Measurements from ENCODE around the gene CACNA1C. TPM values are rescaled to one million over a fixed set of nuclear protein-coding genes. Genes with fewer than 3 reads are reported as not detected.

CACNA1C gene
- total and polyA plus RNA-seq, 5 donors from 2014 or later = 0.02 to 0.14 (median 0.10) TPM

DNA sequence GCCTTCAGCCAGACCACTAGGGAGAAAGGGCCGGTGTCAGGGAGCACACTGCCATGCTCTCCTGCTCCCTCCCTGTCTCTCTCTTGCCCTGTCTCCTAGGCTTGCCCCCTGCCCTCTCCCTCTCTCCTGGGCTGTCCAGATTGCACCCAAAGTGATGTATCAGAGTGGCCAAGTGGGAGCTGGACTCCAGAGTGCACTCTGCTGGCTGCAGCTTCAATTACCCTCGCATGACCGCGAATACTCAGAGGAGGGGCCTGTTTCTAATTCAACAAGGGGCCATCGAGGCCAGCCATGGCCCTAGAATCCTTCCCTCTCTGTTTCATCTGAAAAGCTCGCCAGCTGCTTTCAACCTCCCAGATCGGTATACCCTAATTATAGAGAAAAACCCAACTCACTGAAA, 535.6 kb downstream of the CACNA1C start:
- Histone ChIP-seq H3K36me3 (ENCODE audit: control insufficient read depth, insufficient read depth, low read length) (no peaks in the 10 kb centered on the region), H3K27ac (ENCODE audit: insufficient read depth, low read length, poor library complexity, severe bottlenecking) (no peak overlapping the region), H3K27me3 (ENCODE audit: control insufficient read depth, insufficient read depth, low read length) (peaks cover 2% of the 10 kb centered on the region), H3K9me3 (ENCODE audit: control insufficient read depth in 2 of 2, low read length in 2 of 2) (no peaks in the 10 kb centered on the region), H3K4me3 (ENCODE audit: low read depth, low read length) (no peak overlapping the region), H3K4me1 (ENCODE audit: control insufficient read depth, insufficient read depth, low read length, poor library complexity, severe bottlenecking) (peaks cover under 1% of the 10 kb centered on the region)
- Mint-ChIP-seq H3K27ac (no peak overlapping the region), H3K27me3 (peaks cover 12% of the 10 kb centered on the region), H3K36me3 (no peaks in the 10 kb centered on the region), H3K9me3 (peaks cover 0 to 3% (median 0%) of the 10 kb centered on the region in 7 donors), H3K4me1 (no peaks in the 10 kb centered on the region), H3K4me3 (no peak overlapping the region)
- ATAC-seq (ENCODE audit: low read depth in 2 of 2) (no peak), DNase-seq (no peak)

DNA sequence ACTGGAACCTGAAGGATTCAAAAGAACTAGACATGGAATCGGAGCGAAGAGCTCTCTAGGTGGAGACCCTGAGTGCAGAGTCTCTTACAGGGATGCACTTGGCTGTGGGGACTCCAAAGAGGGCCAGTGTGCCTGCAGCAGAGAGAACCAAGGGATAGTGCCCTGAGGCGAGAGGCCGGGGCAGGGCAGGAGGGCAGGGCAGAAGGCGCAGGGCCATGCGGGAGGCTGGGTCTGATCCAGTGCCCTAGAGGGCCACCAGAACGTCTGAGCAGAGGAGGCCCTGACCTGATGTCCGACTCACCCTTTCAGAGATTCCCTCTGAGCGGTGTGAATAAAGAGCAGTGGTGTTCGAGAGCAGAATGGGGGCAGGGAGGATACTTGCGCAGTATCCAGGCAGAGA, 536.6 kb downstream of the CACNA1C start:
- Histone ChIP-seq H3K27ac (ENCODE audit: insufficient read depth, low read length, poor library complexity, severe bottlenecking) (no peak overlapping the region), H3K4me3 (ENCODE audit: low read depth, low read length) (no peak overlapping the region), H3K4me1 (ENCODE audit: control insufficient read depth, insufficient read depth, low read length, poor library complexity, severe bottlenecking) (no peaks in the 10 kb centered on the region), H3K36me3 (ENCODE audit: control insufficient read depth, insufficient read depth, low read length) (no peaks in the 10 kb centered on the region), H3K27me3 (ENCODE audit: control insufficient read depth, insufficient read depth, low read length) (peaks cover 2% of the 10 kb centered on the region), H3K9me3 (ENCODE audit: control insufficient read depth in 2 of 2, low read length in 2 of 2) (no peaks in the 10 kb centered on the region)
- DNase-seq (no peak), ATAC-seq (ENCODE audit: low read depth in 2 of 2) (no peak)
- H3K27ac Mint-ChIP-seq = no peak overlapping the region
- peaks cover 12% of the 10 kb centered on the region for H3K27me3 Mint-ChIP-seq
- H3K36me3 Mint-ChIP-seq = no peaks in the 10 kb centered on the region
- H3K4me3 Mint-ChIP-seq = no peak overlapping the region
- H3K4me1 Mint-ChIP-seq = no peaks in the 10 kb centered on the region
- peaks cover 0 to 9% (median 2%) of the 10 kb centered on the region in 7 donors for H3K9me3 Mint-ChIP-seq

DNA sequence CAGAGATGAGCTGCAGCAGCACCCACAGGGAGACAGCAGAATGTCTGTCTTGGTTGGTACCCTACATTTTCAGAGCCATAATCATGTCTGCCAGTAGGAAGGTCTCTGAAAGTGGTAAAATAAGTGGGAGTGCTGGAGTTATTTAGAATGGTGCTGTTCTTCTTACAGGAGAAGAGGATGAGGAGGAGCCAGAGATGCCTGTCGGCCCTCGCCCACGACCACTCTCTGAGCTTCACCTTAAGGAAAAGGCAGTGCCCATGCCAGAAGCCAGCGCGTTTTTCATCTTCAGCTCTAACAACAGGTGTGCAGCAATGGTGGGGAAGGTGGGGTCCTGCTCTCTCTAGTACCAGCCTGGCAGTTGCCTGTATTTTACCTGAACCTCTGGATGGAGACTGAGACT, 540.3 kb downstream of the CACNA1C start:
- DNase-seq (no peak), ATAC-seq (ENCODE audit: low read depth in 2 of 2) (no peak)
- Mint-ChIP-seq H3K36me3 (no peaks in the 10 kb centered on the region), H3K27ac (no peak overlapping the region), H3K9me3 (peaks cover 0 to 18% (median 6%) of the 10 kb centered on the region in 7 donors), H3K4me1 (no peaks in the 10 kb centered on the region), H3K27me3 (no peaks in the 10 kb centered on the region), H3K4me3 (no peak overlapping the region)
- H3K4me3 ChIP-seq (ENCODE audit: low read depth, low read length) = no peak overlapping the region
- no peaks in the 10 kb centered on the region for H3K36me3 ChIP-seq (ENCODE audit: control insufficient read depth, insufficient read depth, low read length)
- no peak overlapping the region for H3K27ac ChIP-seq (ENCODE audit: insufficient read depth, low read length, poor library complexity, severe bottlenecking)
- no peaks in the 10 kb centered on the region for H3K9me3 ChIP-seq (ENCODE audit: control insufficient read depth in 2 of 2, low read length in 2 of 2)
- no peaks in the 10 kb centered on the region for H3K27me3 ChIP-seq (ENCODE audit: control insufficient read depth, insufficient read depth, low read length)
- no peaks in the 10 kb centered on the region for H3K4me1 ChIP-seq (ENCODE audit: control insufficient read depth, insufficient read depth, low read length, poor library complexity, severe bottlenecking)

DNA sequence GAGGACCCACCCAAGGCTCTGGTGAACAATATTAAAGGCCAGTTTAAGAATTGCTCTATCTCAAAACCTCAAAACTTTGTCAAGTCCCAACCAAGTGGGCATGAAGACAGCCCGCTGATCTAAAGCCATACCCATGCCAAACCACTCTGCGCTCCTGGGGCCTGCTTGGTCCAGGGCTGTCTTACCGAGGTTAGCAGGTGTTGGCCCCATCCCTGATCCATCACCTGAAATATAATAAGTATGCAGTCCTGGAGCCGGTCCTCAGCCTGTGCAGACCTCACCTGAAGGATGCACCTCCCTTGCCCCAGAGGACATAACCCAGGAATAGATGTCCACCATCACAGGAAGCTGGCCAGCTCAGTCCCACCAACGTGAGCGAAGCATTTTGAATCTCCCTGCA, 543.7 kb downstream of the CACNA1C start:
- no peak for DNase-seq
- no peaks in the 10 kb centered on the region for H3K4me1 Mint-ChIP-seq
- no peak overlapping the region for H3K4me3 Mint-ChIP-seq
- no peaks in the 10 kb centered on the region for H3K27me3 Mint-ChIP-seq
- Histone ChIP-seq H3K4me1 (ENCODE audit: control insufficient read depth, insufficient read depth, low read length, poor library complexity, severe bottlenecking) (no peaks in the 10 kb centered on the region), H3K9me3 (ENCODE audit: control insufficient read depth in 2 of 2, low read length in 2 of 2) (no peaks in the 10 kb centered on the region), H3K27ac (ENCODE audit: insufficient read depth, low read length, poor library complexity, severe bottlenecking) (no peak overlapping the region), H3K36me3 (ENCODE audit: control insufficient read depth, insufficient read depth, low read length) (no peaks in the 10 kb centered on the region), H3K27me3 (ENCODE audit: control insufficient read depth, insufficient read depth, low read length) (no peaks in the 10 kb centered on the region), H3K4me3 (ENCODE audit: low read depth, low read length) (no peak overlapping the region)
- H3K27ac Mint-ChIP-seq = no peak overlapping the region
- no peak for ATAC-seq (ENCODE audit: low read depth in 2 of 2)
- H3K36me3 Mint-ChIP-seq = no peaks in the 10 kb centered on the region
- H3K9me3 Mint-ChIP-seq = peaks cover 0 to 18% (median 4%) of the 10 kb centered on the region in 7 donors

DNA sequence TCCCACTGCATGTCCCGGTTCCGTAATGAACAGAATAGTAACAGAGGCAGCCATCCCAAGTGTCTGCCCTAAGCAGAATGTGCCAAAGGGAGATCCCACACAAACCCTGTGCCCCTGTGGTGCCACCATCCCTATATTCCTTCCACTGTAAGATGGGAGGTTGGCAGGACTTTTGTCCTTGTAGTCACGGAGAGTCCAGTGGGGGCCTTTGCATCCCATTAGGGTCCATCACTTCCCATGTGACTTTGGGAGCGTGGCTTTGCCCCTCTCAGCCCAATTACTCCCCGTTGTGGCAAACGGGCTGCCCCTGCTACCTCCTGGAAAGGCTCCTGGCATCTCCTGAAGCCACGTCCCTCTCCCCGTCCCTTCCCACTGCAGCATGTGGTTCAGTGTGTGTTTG, 552.5 kb downstream of the CACNA1C start:
- no peak overlapping the region for H3K4me3 ChIP-seq (ENCODE audit: low read depth, low read length)
- Mint-ChIP-seq H3K9me3 (no peaks in the 10 kb centered on the region), H3K4me1 (no peaks in the 10 kb centered on the region), H3K27me3 (peaks cover 10% of the 10 kb centered on the region), H3K27ac (no peak overlapping the region), H3K36me3 (no peaks in the 10 kb centered on the region), H3K4me3 (no peak overlapping the region)
- DNase-seq (no peak), ATAC-seq (ENCODE audit: low read depth in 2 of 2) (no peak)
- H3K9me3 ChIP-seq (ENCODE audit: control insufficient read depth in 2 of 2, low read length in 2 of 2) = no peaks in the 10 kb centered on the region
- H3K27me3 ChIP-seq (ENCODE audit: control insufficient read depth, insufficient read depth, low read length) = no peaks in the 10 kb centered on the region
- no peaks in the 10 kb centered on the region for H3K4me1 ChIP-seq (ENCODE audit: control insufficient read depth, insufficient read depth, low read length, poor library complexity, severe bottlenecking)
- no peaks in the 10 kb centered on the region for H3K36me3 ChIP-seq (ENCODE audit: control insufficient read depth, insufficient read depth, low read length)
- H3K27ac ChIP-seq (ENCODE audit: insufficient read depth, low read length, poor library complexity, severe bottlenecking) = no peak overlapping the region

DNA sequence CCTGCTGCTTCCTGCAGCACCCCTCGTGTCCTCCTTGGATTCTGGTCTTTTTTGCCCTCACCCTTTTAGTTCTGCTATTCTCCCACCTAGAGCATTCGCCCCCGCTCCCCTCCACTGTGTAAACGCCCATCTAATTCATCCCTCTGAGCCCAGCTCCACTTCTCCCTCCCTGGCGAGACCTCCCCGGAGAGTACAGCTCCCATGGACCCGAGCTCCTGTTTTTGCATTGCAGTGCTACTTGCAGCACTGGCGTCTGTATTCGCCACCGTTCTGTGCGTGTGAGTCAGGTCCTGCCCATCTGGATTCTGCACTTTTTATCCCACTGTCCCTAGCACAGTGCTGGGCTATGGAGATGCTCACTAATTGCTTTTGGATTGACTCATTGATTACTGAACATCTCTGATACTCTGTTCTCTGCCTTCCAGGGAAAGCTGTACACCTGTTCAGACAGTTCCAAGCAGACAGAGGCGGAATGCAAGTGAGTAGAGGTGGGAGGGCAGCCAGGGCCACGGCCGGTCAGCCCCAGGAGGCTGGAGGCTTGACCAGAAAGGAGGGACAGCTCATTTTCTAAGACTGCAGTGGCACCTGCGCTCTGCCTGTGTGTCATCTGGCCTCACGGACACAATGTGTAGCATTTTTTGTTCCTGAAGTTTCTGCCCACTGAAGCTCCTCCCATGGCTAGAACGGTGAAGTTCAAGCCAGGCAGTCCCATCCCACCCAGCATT, 553.6 kb downstream of the CACNA1C start:
- ATAC-seq (ENCODE audit: low read depth in 2 of 2) = no peak

DNA sequence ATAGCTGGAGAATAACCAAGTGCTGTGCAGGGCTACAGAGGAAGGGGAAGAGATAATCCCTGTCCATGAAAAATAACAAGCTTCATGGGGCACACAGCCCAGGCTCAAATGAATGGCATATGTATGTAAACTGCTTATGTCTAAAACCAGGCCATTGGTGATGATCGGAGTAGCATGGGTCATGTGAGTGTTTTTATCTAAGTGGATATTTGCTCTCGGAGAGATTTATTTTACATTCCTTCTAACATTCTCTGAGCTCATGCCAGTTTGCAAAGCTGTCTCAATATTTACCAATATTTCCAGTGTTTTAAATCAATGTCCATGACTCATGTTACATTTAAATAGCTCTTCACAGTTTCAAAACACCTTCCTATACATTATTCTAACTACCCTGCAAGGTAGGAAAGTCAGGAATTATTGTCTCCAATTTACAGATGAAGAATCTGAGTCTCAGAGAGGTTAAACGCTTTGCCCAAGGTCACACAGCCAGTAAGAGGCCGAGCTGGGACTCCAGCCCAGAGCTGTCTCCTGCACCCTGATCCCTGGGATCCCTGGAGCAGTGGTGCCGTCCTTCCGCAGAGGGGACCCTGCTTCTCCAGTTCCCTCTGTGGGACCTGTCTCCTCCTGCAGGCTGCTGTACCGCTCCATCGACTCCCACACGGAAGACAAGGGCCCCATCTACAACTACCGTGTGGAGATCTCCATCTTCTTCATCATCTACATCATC, 555.3 kb downstream of the CACNA1C start:
- ATAC-seq (ENCODE audit: low read depth in 2 of 2) (no peak), DNase-seq (no peak)
- Histone ChIP-seq H3K36me3 (ENCODE audit: control insufficient read depth, insufficient read depth, low read length) (no peaks in the 10 kb centered on the region), H3K27ac (ENCODE audit: insufficient read depth, low read length, poor library complexity, severe bottlenecking) (no peak overlapping the region), H3K9me3 (ENCODE audit: control insufficient read depth in 2 of 2, low read length in 2 of 2) (no peaks in the 10 kb centered on the region), H3K4me1 (ENCODE audit: control insufficient read depth, insufficient read depth, low read length, poor library complexity, severe bottlenecking) (no peaks in the 10 kb centered on the region), H3K27me3 (ENCODE audit: control insufficient read depth, insufficient read depth, low read length) (no peaks in the 10 kb centered on the region), H3K4me3 (ENCODE audit: low read depth, low read length) (no peak overlapping the region)
- H3K9me3 Mint-ChIP-seq = no peaks in the 10 kb centered on the region
- H3K36me3 Mint-ChIP-seq = no peaks in the 10 kb centered on the region
- H3K27ac Mint-ChIP-seq = no peak overlapping the region
- H3K4me3 Mint-ChIP-seq = no peak overlapping the region
- H3K4me1 Mint-ChIP-seq = no peaks in the 10 kb centered on the region
- peaks cover 10% of the 10 kb centered on the region for H3K27me3 Mint-ChIP-seq

More for the DNA sequence above, 553.6 kb downstream of the CACNA1C start:
- Mint-ChIP-seq H3K4me1 (no peaks in the 10 kb centered on the region), H3K27me3 (peaks cover 10% of the 10 kb centered on the region), H3K36me3 (no peaks in the 10 kb centered on the region), H3K27ac (no peak overlapping the region), H3K4me3 (no peak overlapping the region), H3K9me3 (no peaks in the 10 kb centered on the region)
- no peak overlapping the region for H3K4me3 ChIP-seq (ENCODE audit: low read depth, low read length)
- no peaks in the 10 kb centered on the region for H3K36me3 ChIP-seq (ENCODE audit: control insufficient read depth, insufficient read depth, low read length)
- H3K9me3 ChIP-seq (ENCODE audit: control insufficient read depth in 2 of 2, low read length in 2 of 2) = no peaks in the 10 kb centered on the region
- DNase-seq = no peak
- no peak overlapping the region for H3K27ac ChIP-seq (ENCODE audit: insufficient read depth, low read length, poor library complexity, severe bottlenecking)
- H3K4me1 ChIP-seq (ENCODE audit: control insufficient read depth, insufficient read depth, low read length, poor library complexity, severe bottlenecking) = no peaks in the 10 kb centered on the region
- no peaks in the 10 kb centered on the region for H3K27me3 ChIP-seq (ENCODE audit: control insufficient read depth, insufficient read depth, low read length)

DNA sequence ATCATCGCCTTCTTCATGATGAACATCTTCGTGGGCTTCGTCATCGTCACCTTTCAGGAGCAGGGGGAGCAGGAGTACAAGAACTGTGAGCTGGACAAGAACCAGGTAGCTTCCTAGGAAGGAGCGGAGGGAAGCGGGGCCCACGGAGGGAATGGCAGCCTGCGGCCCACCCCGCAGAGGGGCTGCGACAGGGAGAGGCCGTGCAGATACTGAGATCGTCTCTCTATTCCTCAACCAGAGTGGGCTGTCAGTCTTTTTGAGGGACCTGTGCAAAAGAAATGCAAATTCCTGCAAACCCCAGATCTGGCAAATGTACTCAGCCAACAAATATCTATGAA, 555.8 kb downstream of the CACNA1C start:
- Mint-ChIP-seq H3K4me1 (no peaks in the 10 kb centered on the region), H3K9me3 (no peaks in the 10 kb centered on the region), H3K27ac (no peak overlapping the region), H3K27me3 (peaks cover 10% of the 10 kb centered on the region), H3K4me3 (no peak overlapping the region), H3K36me3 (no peaks in the 10 kb centered on the region)
- Histone ChIP-seq H3K9me3 (ENCODE audit: control insufficient read depth in 2 of 2, low read length in 2 of 2) (no peaks in the 10 kb centered on the region), H3K27me3 (ENCODE audit: control insufficient read depth, insufficient read depth, low read length) (no peaks in the 10 kb centered on the region), H3K4me3 (ENCODE audit: low read depth, low read length) (no peak overlapping the region), H3K36me3 (ENCODE audit: control insufficient read depth, insufficient read depth, low read length) (no peaks in the 10 kb centered on the region), H3K4me1 (ENCODE audit: control insufficient read depth, insufficient read depth, low read length, poor library complexity, severe bottlenecking) (no peaks in the 10 kb centered on the region), H3K27ac (ENCODE audit: insufficient read depth, low read length, poor library complexity, severe bottlenecking) (no peak overlapping the region)
- DNase-seq = no peak
- ATAC-seq (ENCODE audit: low read depth in 2 of 2) = no peak
